Measurements from ENCODE around the gene RFPL4A. TPM values are rescaled to one million over a fixed set of nuclear protein-coding genes. Genes with fewer than 3 reads are reported as not detected.
"Not testable (repeated sequence)": the region's sequence is repeated elsewhere in the genome, so short reads cannot be mapped to it uniquely, and the experiment has no call there.

RFPL4A gene
- total RNA-seq, 1 experiment from 2014 or later = not detected

DNA sequence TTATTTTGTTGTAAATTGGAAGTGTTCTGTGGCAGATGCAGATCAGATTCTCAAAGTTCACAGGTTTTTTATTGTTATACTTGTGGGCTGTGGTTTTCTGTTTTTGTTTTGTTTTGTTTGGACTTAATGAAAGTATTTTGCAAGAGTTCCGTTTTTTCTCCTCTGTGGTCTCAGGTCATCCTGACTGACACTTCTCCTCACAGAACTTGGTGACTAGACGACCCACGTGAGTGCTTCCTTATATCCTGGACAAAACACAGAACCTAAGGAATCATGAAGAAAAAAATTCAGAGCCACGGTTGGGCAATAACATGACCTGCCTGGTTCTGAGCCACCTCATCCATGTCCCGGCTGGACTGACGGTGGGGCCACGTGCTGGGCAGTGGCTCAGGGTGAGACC lies 7.6 kb downstream of the RFPL4A start:
- WGBS (ENCODE audit: extremely low coverage, insufficient read length, low lambda C conversion rate) = no CpG with 5 or more reads among the region's 7 CpGs
- Histone ChIP-seq H4K20me1 (ENCODE audit: control insufficient read depth, insufficient read depth, insufficient read length) (no peaks in the 10 kb centered on the region), H2BK15ac (ENCODE audit: low read depth, low read length) (no peak overlapping the region), H2BK20ac (ENCODE audit: low read depth, low read length, poor library complexity, severe bottlenecking) (no peak overlapping the region), H3K79me1 (ENCODE audit: insufficient read depth, low read depth, low read length, poor library complexity, severe bottlenecking) (no peaks in the 10 kb centered on the region), H2AK5ac (ENCODE audit: insufficient read length, low read length) (no peak overlapping the region), H4K8ac (replicated peaks; ENCODE audit: insufficient read length, low read depth, low read length) (no peak overlapping the region), H2BK120ac (ENCODE audit: low read depth, low read length, poor library complexity, severe bottlenecking) (no peak overlapping the region), H3K27me3 (ENCODE audit: insufficient read depth, low read length) (no peaks in the 10 kb centered on the region), H3K9me3 (ENCODE audit: control insufficient read depth, low read depth, low read length) (peaks cover 43% of the 10 kb centered on the region), H3K4me2 (ENCODE audit: insufficient read depth, insufficient read length, low read length) (no peak overlapping the region), H3K4ac (ENCODE audit: low read depth, low read length) (no peak overlapping the region), H3T11ph (ENCODE audit: low read length) (no peak overlapping the region), H3K56ac (ENCODE audit: insufficient read length, low read depth, low read length) (no peak overlapping the region), H2BK12ac (ENCODE audit: insufficient read length, low read depth, low read length) (no peak overlapping the region), H3K4me1 (ENCODE audit: insufficient read depth, low read length) (no peaks in the 10 kb centered on the region), H3K79me2 (ENCODE audit: insufficient read depth, low read length) (no peaks in the 10 kb centered on the region), H3K23ac (ENCODE audit: insufficient read length, low read depth, low read length) (no peak overlapping the region), H3K23me2 (ENCODE audit: insufficient read length, low read depth, low read length, poor library complexity, severe bottlenecking) (no peaks in the 10 kb centered on the region), H3K9ac (ENCODE audit: extremely low read depth, insufficient read length, low read length) (no peak overlapping the region), H3K14ac (ENCODE audit: insufficient read depth, low read length) (no peak overlapping the region), H3K18ac (ENCODE audit: insufficient read length, low read depth, low read length) (no peak overlapping the region), H3K27ac (ENCODE audit: insufficient read length, low read depth, low read length) (no peak overlapping the region), H4K91ac (ENCODE audit: insufficient read length, low read depth, low read length) (no peak overlapping the region), H4K5ac (ENCODE audit: insufficient read length, low read depth, low read length) (no peak overlapping the region), H2AFZ (ENCODE audit: low read length) (no peak overlapping the region), H2BK5ac (ENCODE audit: insufficient read length, low read length) (no peak overlapping the region)
- TF ChIP-seq, protein P1, sequence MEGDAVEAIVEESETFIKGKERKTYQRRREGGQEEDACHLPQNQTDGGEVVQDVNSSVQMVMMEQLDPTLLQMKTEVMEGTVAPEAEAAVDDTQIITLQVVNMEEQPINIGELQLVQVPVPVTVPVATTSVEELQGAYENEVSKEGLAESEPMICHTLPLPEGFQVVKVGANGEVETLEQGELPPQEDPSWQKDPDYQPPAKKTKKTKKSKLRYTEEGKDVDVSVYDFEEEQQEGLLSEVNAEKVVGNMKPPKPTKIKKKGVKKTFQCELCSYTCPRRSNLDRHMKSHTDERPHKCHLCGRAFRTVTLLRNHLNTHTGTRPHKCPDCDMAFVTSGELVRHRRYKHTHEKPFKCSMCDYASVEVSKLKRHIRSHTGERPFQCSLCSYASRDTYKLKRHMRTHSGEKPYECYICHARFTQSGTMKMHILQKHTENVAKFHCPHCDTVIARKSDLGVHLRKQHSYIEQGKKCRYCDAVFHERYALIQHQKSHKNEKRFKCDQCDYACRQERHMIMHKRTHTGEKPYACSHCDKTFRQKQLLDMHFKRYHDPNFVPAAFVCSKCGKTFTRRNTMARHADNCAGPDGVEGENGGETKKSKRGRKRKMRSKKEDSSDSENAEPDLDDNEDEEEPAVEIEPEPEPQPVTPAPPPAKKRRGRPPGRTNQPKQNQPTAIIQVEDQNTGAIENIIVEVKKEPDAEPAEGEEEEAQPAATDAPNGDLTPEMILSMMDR (conservative IDR thresholded peaks at IDR 0.05) = no peak
- DNase-seq = no peak
- Mint-ChIP-seq H3K4me1 (no peaks in the 10 kb centered on the region), H3K9me3 (peaks cover 62 to 72% of the 10 kb centered on the region in 2 experiments), H3K27ac (no peak overlapping the region), H3K27me3 (ENCODE audit: low read depth) (no peaks in the 10 kb centered on the region; the same call in 1 of the 2 replicates), H3K36me3 (ENCODE audit: insufficient read depth in 1 of 3, low read depth in 3 of 3) (peaks cover 0 to 20% (median 2%) of the 10 kb centered on the region in 3 experiments; a peak in 6 of 7 replicates), H3K4me3 (no peak overlapping the region)

DNA sequence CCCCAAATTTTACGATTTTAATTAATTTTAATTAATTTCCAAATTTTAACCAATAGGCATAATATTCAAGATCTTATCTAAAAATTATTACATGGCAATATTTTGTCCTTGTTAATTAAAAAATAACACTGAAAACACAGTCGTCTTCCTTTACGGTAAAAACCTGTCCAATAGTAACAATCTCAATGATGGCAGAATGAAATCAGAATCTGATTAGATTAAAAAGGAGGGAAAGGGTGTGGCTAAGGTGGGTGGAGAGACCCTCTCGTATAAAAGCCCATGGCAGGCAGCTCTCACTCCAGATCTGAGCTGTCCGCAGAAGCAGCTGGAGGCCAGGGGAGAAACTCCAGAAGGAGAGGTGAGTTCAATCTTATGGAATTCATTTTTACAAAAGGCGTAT lies 9.9 kb downstream of the RFPL4A start, which contains the start of gene RFPL4AL1:
Gene RFPL4AL1 (plus strand): TSS at position 301 of the 400 bp plus-strand sequence. CDS start 2,687 bp downstream, outside the sequence.
- not testable (repeated sequence) for H2BK20ac ChIP-seq (ENCODE audit: low read depth, low read length, poor library complexity, severe bottlenecking)

More for the DNA sequence above, 9.9 kb downstream of the RFPL4A start, which contains the start of gene RFPL4AL1:
- H2BK120ac ChIP-seq (ENCODE audit: low read depth, low read length, poor library complexity, severe bottlenecking); H3K4me2 ChIP-seq (ENCODE audit: insufficient read depth, insufficient read length, low read length); H2BK15ac ChIP-seq (ENCODE audit: low read depth, low read length); H3K56ac ChIP-seq (ENCODE audit: insufficient read length, low read depth, low read length); H4K8ac ChIP-seq (replicated peaks; ENCODE audit: insufficient read length, low read depth, low read length); H2BK12ac ChIP-seq (ENCODE audit: insufficient read length, low read depth, low read length); H3K23ac ChIP-seq (ENCODE audit: insufficient read length, low read depth, low read length); H3K4me1 ChIP-seq (ENCODE audit: insufficient read depth, low read length); H4K20me1 ChIP-seq (ENCODE audit: control insufficient read depth, insufficient read depth, insufficient read length); H3K79me2 ChIP-seq (ENCODE audit: insufficient read depth, low read length); H2BK5ac ChIP-seq (ENCODE audit: insufficient read length, low read length); H3K27ac ChIP-seq (ENCODE audit: insufficient read length, low read depth, low read length); H3K14ac ChIP-seq (ENCODE audit: insufficient read depth, low read length); H4K91ac ChIP-seq (ENCODE audit: insufficient read length, low read depth, low read length); H3K4me3 Mint-ChIP-seq; H3K27ac Mint-ChIP-seq; H3K23me2 ChIP-seq (ENCODE audit: insufficient read length, low read depth, low read length, poor library complexity, severe bottlenecking); H2AFZ ChIP-seq (ENCODE audit: low read length); H3K4me1 Mint-ChIP-seq; H2AK5ac ChIP-seq (ENCODE audit: insufficient read length, low read length); H4K5ac ChIP-seq (ENCODE audit: insufficient read length, low read depth, low read length); DNase-seq; H3K79me1 ChIP-seq (ENCODE audit: insufficient read depth, low read depth, low read length, poor library complexity, severe bottlenecking); H3K9ac ChIP-seq (ENCODE audit: extremely low read depth, insufficient read length, low read length); H3K27me3 Mint-ChIP-seq (ENCODE audit: low read depth); H3K4ac ChIP-seq (ENCODE audit: low read depth, low read length); H3T11ph ChIP-seq (ENCODE audit: low read length); H3K27me3 ChIP-seq (ENCODE audit: insufficient read depth, low read length); H3K18ac ChIP-seq (ENCODE audit: insufficient read length, low read depth, low read length): not testable (repeated sequence)
- WGBS (ENCODE audit: extremely low coverage, insufficient read length, low lambda C conversion rate) = no CpG with 5 or more reads among the region's 6 CpGs
- H3K9me3 ChIP-seq (ENCODE audit: control insufficient read depth, low read depth, low read length) = peaks cover 43% of the 10 kb centered on the region
- Mint-ChIP-seq H3K36me3 (ENCODE audit: insufficient read depth in 1 of 3, low read depth in 3 of 3) (peaks cover 0 to 20% (median 2%) of the 10 kb centered on the region in 3 experiments; a peak in 5 of 7 replicates), H3K9me3 (peaks cover 55 to 59% of the 10 kb centered on the region in 2 experiments)

All from H9 (cell line).